Muscle layer of colon (tissue), 2 donors: ENCODE data around the gene AP5B1.

Source experiments
- H3K27ac ChIP-seq: one replicate; pipeline ENCODE4 v1.7.0; 2013; ENCODE audit warnings: low read depth, mild to moderate bottlenecking, low read length, moderate library complexity
- H3K27me3 ChIP-seq, 2 donors: one replicate each; pipeline ENCODE4 v1.7.0; 2013; ENCODE audit warnings: low read length in 2 of 2, mild to moderate bottlenecking in 2 of 2; ENCODE audit not compliant: insufficient read depth in 2 of 2, control insufficient read depth in 1 of 2
- H3K36me3 ChIP-seq: one replicate; pipeline ENCODE4 v1.7.0; 2013; ENCODE audit warnings: mild to moderate bottlenecking, low read length; ENCODE audit not compliant: insufficient read depth
- H3K4me1 ChIP-seq: one replicate; pipeline ENCODE4 v1.7.0; 2013; ENCODE audit warnings: mild to moderate bottlenecking, low read length; ENCODE audit not compliant: insufficient read depth
- H3K4me3 ChIP-seq, 2 donors: one replicate each; pipeline ENCODE4 v1.7.0; 2013; ENCODE audit warnings: low read length in 2 of 2, low read depth in 1 of 2, mild to moderate bottlenecking in 1 of 2, moderate library complexity in 1 of 2
- H3K9ac ChIP-seq: one replicate; pipeline ENCODE4 v1.7.0; 2013; ENCODE audit warnings: low read length
- H3K9me3 ChIP-seq: one replicate; pipeline ENCODE4 v1.7.0; 2013; ENCODE audit warnings: mild to moderate bottlenecking, low read length
- donor health status: abdominal sarcoma.
- donor health status: Adenocarcinoma of cecum.

Gene AP5B1

GRCh38 chr11:65788821-65789220 is 8.0 kb upstream of the AP5B1 start:
- H3K4me1 ChIP-seq, result peaks cover 11% of the 10 kb centered on the region
- no peak overlapping the region for H3K27ac ChIP-seq
- H3K4me3 ChIP-seq, result no peak overlapping the region
- no peak overlapping the region for H3K9ac ChIP-seq
- H3K27me3 ChIP-seq, result peaks cover 32 to 35% of the 10 kb centered on the region in 2 donors
- no peaks in the 10 kb centered on the region for H3K9me3 ChIP-seq
- no peaks in the 10 kb centered on the region for H3K36me3 ChIP-seq

- H3K9me3 ChIP-seq, result no peaks in the 10 kb centered on the region
- H3K36me3 ChIP-seq, result no peaks in the 10 kb centered on the region
- no peak overlapping the region for H3K4me3 ChIP-seq
- no peak overlapping the region for H3K9ac ChIP-seq
- peaks cover 11% of the 10 kb centered on the region for H3K4me1 ChIP-seq
- no peak overlapping the region for H3K27ac ChIP-seq
- H3K27me3 ChIP-seq, result peaks cover 31 to 32% of the 10 kb centered on the region in 2 donors
Measured at GRCh38 chr11:65787649-65788622, 7.2 kb upstream of the AP5B1 start.

DNA sequence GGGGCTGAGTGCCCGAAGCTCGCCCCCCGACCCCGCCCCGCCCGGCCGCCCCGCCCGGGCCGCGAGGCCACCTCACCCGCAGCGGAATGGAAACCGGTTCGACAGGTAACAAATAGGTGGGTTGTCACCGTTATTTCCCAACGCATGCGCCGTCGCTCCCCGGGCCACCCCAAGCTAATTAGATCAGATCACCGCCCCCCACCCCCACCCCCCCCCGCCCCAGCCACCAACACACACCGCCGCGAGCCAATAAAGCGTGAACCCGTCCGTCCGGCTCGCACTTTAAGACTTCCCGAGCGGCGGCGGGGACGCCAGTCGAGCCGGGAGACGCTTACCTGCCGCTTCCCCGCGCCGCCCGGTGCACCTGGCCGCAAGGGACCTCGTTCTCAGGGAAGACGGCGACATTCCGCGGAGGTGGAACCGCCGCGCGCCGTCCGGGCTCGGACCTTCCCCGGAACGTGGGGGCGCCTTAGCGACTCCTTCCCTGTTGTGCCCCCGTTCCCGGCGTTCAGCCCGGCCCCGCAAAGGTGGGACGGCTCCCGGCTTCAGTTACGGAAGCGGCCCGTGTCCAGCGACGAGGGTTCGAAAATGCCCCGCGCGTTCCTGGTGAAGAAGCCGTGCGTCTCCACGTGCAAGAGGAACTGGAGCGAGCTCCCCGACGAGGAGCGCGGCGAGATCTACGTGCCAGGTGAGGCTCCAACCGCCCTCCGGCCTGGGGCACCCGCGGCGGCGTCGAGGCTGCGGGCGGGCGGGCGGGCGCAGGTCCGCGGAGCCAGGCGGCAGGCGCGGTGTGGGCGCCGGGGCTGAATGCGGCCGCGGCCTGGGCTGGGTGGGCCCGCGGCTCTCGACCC is 6.2 kb upstream of the AP5B1 start, which contains the start of gene OVOL1:
OVOL1 (plus strand) TSS at position 278 of the 851 bp plus-strand sequence; CDS start at position 589, 311 bp downstream.
- Histone ChIP-seq H3K27me3 (peaks cover 31 to 32% of the 10 kb centered on the region in 2 donors), H3K27ac (no peak within 1 kb of the TSS), H3K4me1 (peaks cover 11% of the 10 kb centered on the region), H3K4me3 (no peak within 1 kb of the TSS), H3K9ac (no peak within 1 kb of the TSS), H3K36me3 (no peaks in the 10 kb centered on the region), H3K9me3 (no peaks in the 10 kb centered on the region)

DNA sequence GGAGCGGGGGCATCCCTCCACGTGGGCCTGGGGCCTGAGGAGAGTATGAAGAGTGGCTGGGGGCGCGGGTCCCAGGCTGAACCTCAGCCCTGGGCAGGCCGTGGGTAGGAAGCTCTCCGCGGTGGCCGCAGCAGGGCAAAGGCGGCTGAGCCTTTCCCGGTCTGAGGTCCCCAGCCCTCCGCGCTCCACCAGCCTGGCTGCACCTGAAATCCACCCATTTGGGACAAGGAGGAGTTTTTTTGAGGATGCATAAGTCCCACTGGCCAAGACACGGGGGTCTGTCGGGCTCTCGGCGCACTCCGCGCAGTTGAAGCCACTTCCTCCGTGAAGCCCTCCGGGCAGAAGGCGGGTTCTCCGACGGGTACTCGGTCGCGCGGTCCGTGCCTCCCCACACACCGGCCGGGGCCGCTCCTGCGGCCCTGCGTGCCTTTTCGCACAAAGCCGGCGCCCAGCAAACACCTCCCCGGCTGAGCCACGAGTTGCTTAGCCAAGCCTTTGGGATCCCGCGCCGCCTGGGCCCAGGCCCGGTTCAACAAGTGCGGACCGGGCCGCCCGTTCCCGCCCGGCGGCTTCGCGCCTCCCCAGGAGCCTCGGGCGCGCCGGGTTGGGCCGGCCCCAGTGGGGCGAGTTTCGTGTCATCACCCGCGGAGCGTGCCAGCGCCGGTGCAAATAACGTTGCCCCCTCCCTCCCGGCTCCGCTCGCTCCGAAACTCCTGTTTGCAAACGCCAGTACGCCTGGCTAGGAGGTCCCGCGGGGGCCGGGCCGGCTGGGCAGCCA is 5.4 kb upstream of the AP5B1 start:
- Histone ChIP-seq H3K4me3 (no peak overlapping the region), H3K27ac (no peak overlapping the region), H3K9ac (no peak overlapping the region), H3K27me3 (peaks cover 31 to 32% of the 10 kb centered on the region in 2 donors), H3K36me3 (no peaks in the 10 kb centered on the region), H3K9me3 (no peaks in the 10 kb centered on the region), H3K4me1 (peaks cover 11% of the 10 kb centered on the region)

- H3K9ac ChIP-seq, result no peak overlapping the region
- no peak overlapping the region for H3K4me3 ChIP-seq
- H3K4me1 ChIP-seq, result peaks cover 11% of the 10 kb centered on the region
- no peak overlapping the region for H3K27ac ChIP-seq
- no peaks in the 10 kb centered on the region for H3K36me3 ChIP-seq
- H3K27me3 ChIP-seq, result peaks cover 31 to 32% of the 10 kb centered on the region in 2 donors
- no peaks in the 10 kb centered on the region for H3K9me3 ChIP-seq
Measured at GRCh38 chr11:65785319-65786007, 4.7 kb upstream of the AP5B1 start.

- peaks cover 5% of the 10 kb centered on the region for H3K36me3 ChIP-seq
- H3K4me3 ChIP-seq, result no peak overlapping the region
- H3K27ac ChIP-seq, result no peak overlapping the region
- H3K9ac ChIP-seq, result no peak overlapping the region
- no peaks in the 10 kb centered on the region for H3K9me3 ChIP-seq
- peaks cover 17% of the 10 kb centered on the region for H3K4me1 ChIP-seq
- H3K27me3 ChIP-seq, result peaks cover 16 to 19% of the 10 kb centered on the region in 2 donors
Measured at GRCh38 chr11:65782816-65783228, 2.0 kb upstream of the AP5B1 start.

DNA sequence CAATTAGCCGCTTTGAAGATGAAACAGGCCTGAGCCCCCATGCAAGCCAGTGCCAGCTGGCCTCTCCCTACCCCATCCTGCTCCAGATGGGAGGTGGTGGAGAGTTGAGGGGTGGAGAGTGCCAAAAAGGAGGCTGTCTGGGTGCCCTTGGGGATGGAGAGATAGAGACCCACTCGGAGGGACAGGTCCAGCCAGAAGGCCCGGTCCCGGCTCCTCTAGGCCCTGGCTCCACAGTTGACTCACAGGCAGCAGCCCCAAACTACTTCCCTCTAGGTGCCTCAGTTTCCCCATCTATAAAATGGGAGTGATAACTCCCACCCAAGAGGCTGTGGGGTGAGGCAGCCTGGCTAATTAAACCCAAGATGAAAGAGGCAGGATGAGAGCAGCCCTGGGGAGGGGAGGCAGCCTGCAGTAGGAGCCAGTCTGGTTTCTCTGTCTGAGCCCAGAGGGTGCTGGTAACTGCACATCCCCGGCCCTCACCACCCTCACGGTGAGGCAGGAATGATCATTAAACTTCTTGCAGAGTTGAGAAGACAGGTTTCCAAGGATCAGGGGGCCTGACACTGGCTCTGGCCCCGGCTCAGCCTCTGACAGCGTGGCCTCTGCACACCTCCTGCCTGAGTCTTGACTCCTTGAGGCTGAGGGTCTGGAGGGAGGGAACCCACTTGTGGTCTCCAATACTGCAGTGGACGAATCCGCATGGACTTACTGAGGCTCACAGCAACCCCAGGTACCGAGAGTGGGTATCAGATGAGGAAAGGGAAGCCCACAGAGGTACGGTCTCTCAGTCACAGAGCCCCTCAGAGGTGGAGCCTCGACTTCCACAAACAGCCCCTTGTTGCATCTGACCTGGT is 1.4 kb upstream of the AP5B1 start:
- H3K4me3 ChIP-seq, result no peak overlapping the region
- H3K27ac ChIP-seq, result peak overlapping the region; percentile 42
- no peaks in the 10 kb centered on the region for H3K9me3 ChIP-seq
- H3K9ac ChIP-seq, result no peak overlapping the region
- peaks cover 11% of the 10 kb centered on the region for H3K36me3 ChIP-seq
- H3K4me1 ChIP-seq, result peaks cover 14% of the 10 kb centered on the region
- H3K27me3 ChIP-seq, result peaks cover 13 to 17% of the 10 kb centered on the region in 2 donors

DNA sequence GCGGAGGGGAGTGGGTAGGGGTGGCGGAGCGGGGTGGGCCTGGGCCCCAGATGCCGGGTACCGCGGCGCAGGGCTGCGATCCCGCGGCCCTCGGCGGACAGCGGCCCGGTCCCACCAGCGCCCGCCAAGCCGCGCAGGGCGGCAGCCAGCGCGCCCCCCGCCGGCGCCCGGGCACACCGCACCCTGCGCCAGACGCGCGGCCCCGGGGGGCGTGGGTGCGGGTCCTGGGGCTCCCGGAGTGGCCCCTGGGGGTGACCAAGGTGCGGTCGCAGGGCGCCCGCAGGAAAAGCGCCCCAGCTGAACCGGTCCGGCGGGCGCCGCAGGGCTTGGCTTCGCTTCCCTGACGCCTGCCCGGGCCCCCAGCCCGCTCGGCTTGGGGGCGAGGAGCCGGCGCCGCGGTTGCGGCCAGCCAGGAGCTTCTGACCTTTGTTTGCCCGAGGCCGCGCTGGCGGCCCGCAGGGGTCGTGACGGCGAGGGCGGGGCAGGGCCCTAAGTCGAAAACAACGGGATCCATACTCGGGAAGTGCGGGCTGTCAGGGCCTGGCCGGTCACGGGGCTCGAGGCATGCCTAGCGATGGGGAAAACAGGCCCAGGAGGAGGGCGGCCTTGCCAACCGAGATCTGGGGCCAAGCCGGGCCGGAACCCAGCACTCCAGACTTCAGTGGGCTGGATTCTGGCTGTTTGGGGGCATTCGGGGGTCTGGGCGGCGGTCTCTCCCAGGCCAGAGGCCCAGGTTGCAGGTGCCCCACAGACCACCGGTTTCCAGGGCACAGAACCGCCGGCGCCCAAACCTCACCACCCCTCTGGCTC is 581 bp upstream of the AP5B1 start:
- peak overlapping the region; percentile 42 to 47 for H3K4me3 ChIP-seq
- no peaks in the 10 kb centered on the region for H3K9me3 ChIP-seq
- peaks cover 18% of the 10 kb centered on the region for H3K36me3 ChIP-seq
- peaks cover 8 to 14% of the 10 kb centered on the region in 2 donors for H3K27me3 ChIP-seq
- H3K4me1 ChIP-seq, result peaks cover 12% of the 10 kb centered on the region
- peak overlapping the region; percentile 42 for H3K27ac ChIP-seq
- H3K9ac ChIP-seq, result no peak overlapping the region

- Histone ChIP-seq H3K9ac (peak overlapping the region; percentile 53), H3K36me3 (peaks cover 18% of the 10 kb centered on the region), H3K27me3 (peaks cover 0 to 2% of the 10 kb centered on the region in 2 donors), H3K27ac (peak overlapping the region; percentile 75), H3K9me3 (no peaks in the 10 kb centered on the region), H3K4me1 (peaks cover 11% of the 10 kb centered on the region), H3K4me3 (peak overlapping the region; percentile 70 to 83)
Measured at GRCh38 chr11:65779919-65780769, 632 bp downstream of the AP5B1 start.
